ENCODE measurements around the gene ANKMY2. TPM values are rescaled to one million over a fixed set of nuclear protein-coding genes. Genes with fewer than 3 reads are reported as not detected.

The ANKMY2 gene
- total RNA-seq, 1 donor from 2014 or later = 68.5 TPM

DNA sequence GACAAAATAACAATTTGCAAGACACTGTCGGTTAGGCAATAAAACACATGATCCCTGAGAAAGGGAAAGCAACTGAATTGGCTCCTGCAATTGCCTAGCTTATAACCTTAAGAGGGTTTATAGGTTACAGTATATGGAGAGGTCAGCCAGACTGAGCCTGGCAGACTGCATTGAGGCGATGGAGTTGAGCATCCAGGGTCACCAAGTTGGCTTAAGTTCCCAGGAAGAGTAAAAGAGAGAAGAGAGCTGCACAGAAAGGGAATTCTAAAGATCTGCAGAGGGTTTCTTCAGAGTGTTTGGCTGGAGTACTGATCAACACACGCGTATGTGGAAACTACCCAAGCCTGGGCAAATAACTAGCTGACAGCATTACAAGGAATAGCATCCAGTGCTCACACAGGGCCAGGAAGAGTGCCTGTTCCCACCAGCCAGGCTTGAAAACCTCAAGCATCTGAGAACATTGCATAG, 11.2 kb downstream of the ANKMY2 start:
- Histone ChIP-seq H3K4me3 (no peak overlapping the region), H3K27ac (no peak overlapping the region)
- H3K27me3 Mint-ChIP-seq (ENCODE audit: insufficient read depth, low read depth) = no peaks in the 10 kb centered on the region

DNA sequence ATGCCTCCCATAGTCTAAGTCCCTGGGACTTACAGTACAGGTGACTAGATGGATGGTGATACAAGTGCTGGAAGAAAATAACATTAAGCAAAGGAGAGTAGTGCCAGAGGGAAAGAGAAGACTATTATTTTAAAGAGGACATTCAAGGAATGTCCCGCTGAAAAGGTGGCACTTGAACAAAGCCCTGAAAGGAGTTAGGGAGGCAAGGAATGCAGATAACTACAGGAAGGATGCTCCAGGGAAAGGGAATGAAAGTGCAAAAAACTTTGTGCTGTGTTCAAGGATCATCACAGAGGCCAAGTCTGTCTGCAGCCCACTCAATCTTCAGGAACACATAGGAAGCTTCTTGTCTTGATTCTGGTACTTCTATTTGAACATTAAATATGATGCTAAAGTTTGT, 14.9 kb downstream of the ANKMY2 start:
- Mint-ChIP-seq H3K27ac (no peak overlapping the region), H3K36me3 (peaks cover 17% of the 10 kb centered on the region), H3K9me3 (no peaks in the 10 kb centered on the region), H3K27me3 (ENCODE audit: insufficient read depth, low read depth) (no peaks in the 10 kb centered on the region), H3K4me3 (no peak overlapping the region), H3K4me1 (no peaks in the 10 kb centered on the region)
- no peaks in the 10 kb centered on the region for H3K9me3 ChIP-seq (ENCODE audit: low read depth)
- peaks cover 28% of the 10 kb centered on the region for H3K4me1 ChIP-seq
- no peak overlapping the region for H2AFZ ChIP-seq (replicated peaks)
- H3K4me2 ChIP-seq = peak overlapping the region; percentile 34
- H3K27ac ChIP-seq = no peak overlapping the region
- H3K4me3 ChIP-seq = no peak overlapping the region
- H3K79me2 ChIP-seq (ENCODE audit: low read depth) = peaks cover 6% of the 10 kb centered on the region
- peak; percentile 45 for DNase-seq (ENCODE audit: low spot score)
- H3F3A ChIP-seq (ENCODE audit: low read depth) = peaks cover 16% of the 10 kb centered on the region
- H3K9ac ChIP-seq = no peak overlapping the region
- H3K27me3 ChIP-seq = no peaks in the 10 kb centered on the region
- H4K20me1 ChIP-seq (ENCODE audit: low read depth) = peaks cover 27% of the 10 kb centered on the region
- H3K36me3 ChIP-seq = peaks cover 2% of the 10 kb centered on the region
- TF ChIP-seq, protein P1, sequence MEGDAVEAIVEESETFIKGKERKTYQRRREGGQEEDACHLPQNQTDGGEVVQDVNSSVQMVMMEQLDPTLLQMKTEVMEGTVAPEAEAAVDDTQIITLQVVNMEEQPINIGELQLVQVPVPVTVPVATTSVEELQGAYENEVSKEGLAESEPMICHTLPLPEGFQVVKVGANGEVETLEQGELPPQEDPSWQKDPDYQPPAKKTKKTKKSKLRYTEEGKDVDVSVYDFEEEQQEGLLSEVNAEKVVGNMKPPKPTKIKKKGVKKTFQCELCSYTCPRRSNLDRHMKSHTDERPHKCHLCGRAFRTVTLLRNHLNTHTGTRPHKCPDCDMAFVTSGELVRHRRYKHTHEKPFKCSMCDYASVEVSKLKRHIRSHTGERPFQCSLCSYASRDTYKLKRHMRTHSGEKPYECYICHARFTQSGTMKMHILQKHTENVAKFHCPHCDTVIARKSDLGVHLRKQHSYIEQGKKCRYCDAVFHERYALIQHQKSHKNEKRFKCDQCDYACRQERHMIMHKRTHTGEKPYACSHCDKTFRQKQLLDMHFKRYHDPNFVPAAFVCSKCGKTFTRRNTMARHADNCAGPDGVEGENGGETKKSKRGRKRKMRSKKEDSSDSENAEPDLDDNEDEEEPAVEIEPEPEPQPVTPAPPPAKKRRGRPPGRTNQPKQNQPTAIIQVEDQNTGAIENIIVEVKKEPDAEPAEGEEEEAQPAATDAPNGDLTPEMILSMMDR (IDR thresholded peaks at IDR 0.05) = no peak
- TF ChIP-seq EZH2 (IDR thresholded peaks at IDR 0.05) = no peak
- no peak for TF ChIP-seq EZH2phosphoT487 (IDR thresholded peaks at IDR 0.05)

More for the DNA sequence above, 11.2 kb downstream of the ANKMY2 start:
- H3K9me3 ChIP-seq (ENCODE audit: low read depth) = no peaks in the 10 kb centered on the region
- TF ChIP-seq, protein P1 (IDR thresholded peaks at IDR 0.05) = no peak
- TF ChIP-seq EZH2phosphoT487 (IDR thresholded peaks at IDR 0.05) = no peak
- TF ChIP-seq EZH2 (IDR thresholded peaks at IDR 0.05) = no peak
- peaks cover 11% of the 10 kb centered on the region for H3F3A ChIP-seq (ENCODE audit: low read depth)
- Mint-ChIP-seq H3K9me3 (no peaks in the 10 kb centered on the region), H3K4me1 (peaks cover 21% of the 10 kb centered on the region), H3K36me3 (peaks cover 28% of the 10 kb centered on the region), H3K4me3 (no peak overlapping the region), H3K27ac (no peak overlapping the region)
- no peak overlapping the region for H2AFZ ChIP-seq (replicated peaks)
- peaks cover 33% of the 10 kb centered on the region for H3K79me2 ChIP-seq (ENCODE audit: low read depth)
- peaks cover 5% of the 10 kb centered on the region for H3K36me3 ChIP-seq
- DNase-seq (ENCODE audit: low spot score) = no peak
- no peaks in the 10 kb centered on the region for H3K27me3 ChIP-seq
- H4K20me1 ChIP-seq (ENCODE audit: low read depth) = peaks cover 20% of the 10 kb centered on the region
- H3K9ac ChIP-seq = no peak overlapping the region
- H3K4me2 ChIP-seq = no peak overlapping the region
- H3K4me1 ChIP-seq = peaks cover 45% of the 10 kb centered on the region

DNA sequence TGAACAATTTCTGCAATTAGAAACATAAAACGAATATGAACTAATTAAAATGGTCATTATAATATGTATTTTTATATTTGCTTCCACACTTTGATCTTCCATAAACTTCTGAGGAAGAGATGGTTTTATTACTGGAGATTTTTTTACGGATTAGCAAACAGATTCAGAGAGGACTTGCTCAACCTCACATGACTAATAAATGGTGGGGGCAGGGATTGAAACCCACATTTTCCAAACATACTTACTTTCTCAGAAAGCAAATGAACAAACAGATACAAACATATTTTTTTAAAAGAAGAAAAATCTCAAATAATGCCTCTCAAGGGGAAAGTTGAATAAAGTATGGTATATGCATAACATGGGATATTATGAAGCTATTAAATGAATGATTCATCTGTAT, 18.3 kb downstream of the ANKMY2 start:
- peaks cover 16% of the 10 kb centered on the region for H3F3A ChIP-seq (ENCODE audit: low read depth)
- H3K36me3 ChIP-seq = peaks cover 13% of the 10 kb centered on the region
- Mint-ChIP-seq H3K4me3 (no peak overlapping the region), H3K4me1 (no peaks in the 10 kb centered on the region), H3K36me3 (peaks cover 16% of the 10 kb centered on the region), H3K27ac (no peak overlapping the region), H3K27me3 (ENCODE audit: insufficient read depth, low read depth) (no peaks in the 10 kb centered on the region), H3K9me3 (no peaks in the 10 kb centered on the region)
- no peaks in the 10 kb centered on the region for H3K9me3 ChIP-seq (ENCODE audit: low read depth)
- peaks cover 6% of the 10 kb centered on the region for H3K79me2 ChIP-seq (ENCODE audit: low read depth)
- no peak overlapping the region for H3K4me3 ChIP-seq
- H3K4me1 ChIP-seq = peaks cover 21% of the 10 kb centered on the region
- H3K27me3 ChIP-seq = no peaks in the 10 kb centered on the region
- no peak overlapping the region for H3K4me2 ChIP-seq
- no peak for TF ChIP-seq EZH2phosphoT487 (IDR thresholded peaks at IDR 0.05)
- TF ChIP-seq EZH2 (IDR thresholded peaks at IDR 0.05) = no peak
- TF ChIP-seq, protein P1 (IDR thresholded peaks at IDR 0.05) = no peak
- no peak overlapping the region for H3K27ac ChIP-seq
- peaks cover 27% of the 10 kb centered on the region for H4K20me1 ChIP-seq (ENCODE audit: low read depth)
- DNase-seq (ENCODE audit: low spot score) = no peak
- no peak overlapping the region for H3K9ac ChIP-seq
- H2AFZ ChIP-seq (replicated peaks) = no peak overlapping the region
